HL-60 (cell line): ENCODE measurements around the gene CHN2.
A peak's percentile ranks its signal among the peaks of the same experiment; 100 is the strongest.

ENCODE experiments used
- DNase-seq, 2 experiments: peaks; one replicate each; pipeline ENCODE4 v3.0.0-alpha.2; 2010 to 2020; ENCODE audit warnings: low read depth in 1 of 2, low spot score in 1 of 2
- H3K27ac ChIP-seq: fragments of 250-450 bp; sonication (Bioruptor Pico); replicated peaks from 2 replicates; pipeline ENCODE4 v1.5.1; 2020; ENCODE audit warnings: mild to moderate bottlenecking, moderate library complexity
- H3K27me3 ChIP-seq: fragments of 250-450 bp; sonication (Bioruptor Pico); 2 replicates; pipeline ENCODE4 v1.5.1; 2021; ENCODE audit warnings: mild to moderate bottlenecking, moderate library complexity; ENCODE audit not compliant: insufficient read depth, poor library complexity, severe bottlenecking
- H3K4me3 ChIP-seq: replicated peaks from 2 replicates; pipeline ENCODE4 v1.5.1; 2011; ENCODE audit warnings: mild to moderate bottlenecking, control low read depth, low read length; ENCODE audit not compliant: insufficient read depth
- CTCF ChIP-seq: IDR thresholded peaks from one replicate; pipeline ENCODE4 v1.5.1; 2011; ENCODE audit warnings: low read length, control low read depth, inconsistent platforms; ENCODE audit not compliant: insufficient read depth
- GABPA ChIP-seq: IDR thresholded peaks from 2 replicates; pipeline ENCODE4 v1.6.1; 2012; ENCODE audit warnings: low read depth
- POLR2AphosphoS5 ChIP-seq: IDR thresholded peaks from 2 replicates; pipeline ENCODE4 v1.6.1; 2012; ENCODE audit warnings: low read depth
- REST ChIP-seq: IDR thresholded peaks from 2 replicates; pipeline ENCODE4 v1.6.1; 2012; ENCODE audit warnings: low read depth; ENCODE audit not compliant: insufficient replicate concordance
- SPI1 ChIP-seq: IDR thresholded peaks from 2 replicates; pipeline ENCODE4 v1.6.1; 2012; ENCODE audit warnings: low read depth, mild to moderate bottlenecking, borderline replicate concordance

Gene CHN2

GRCh38 chr7:29185613-29186012, 9.0 kb upstream of the CHN2 start:
- Histone ChIP-seq H3K27me3 (peaks cover 4% of the 10 kb centered on the region), H3K4me3 (no peak overlapping the region), H3K27ac (no peak overlapping the region)
- DNase-seq, result no peak
- TF ChIP-seq POLR2AphosphoS5 (no peak), CTCF (no peak), GABPA (no peak), SPI1 (no peak), REST (no peak)

GRCh38 chr7:29189743-29190201, 4.8 kb upstream of the CHN2 start:
- Histone ChIP-seq H3K4me3 (no peak overlapping the region), H3K27ac (no peak overlapping the region), H3K27me3 (peaks cover 18% of the 10 kb centered on the region)
- peak in 1 of 2 experiments; percentile 44 for DNase-seq
- TF ChIP-seq CTCF (peak; percentile 50), GABPA (no peak)

- peaks cover 18% of the 10 kb centered on the region for H3K27me3 ChIP-seq
- no peak for TF ChIP-seq POLR2AphosphoS5
- no peak for TF ChIP-seq CTCF
- TF ChIP-seq SPI1, result no peak
- TF ChIP-seq REST, result no peak
- no peak for TF ChIP-seq GABPA
- DNase-seq, result no peak
- no peak overlapping the region for H3K4me3 ChIP-seq
- H3K27ac ChIP-seq, result no peak overlapping the region
Measured at GRCh38 chr7:29190349-29191045, 4.1 kb upstream of the CHN2 start.

GRCh38 chr7:29192323-29192722, 2.3 kb upstream of the CHN2 start:
- Histone ChIP-seq H3K27me3 (peaks cover 26% of the 10 kb centered on the region), H3K4me3 (no peak overlapping the region), H3K27ac (no peak overlapping the region)
- DNase-seq, result no peak
- no peak for TF ChIP-seq CTCF
- TF ChIP-seq REST, result no peak
- no peak for TF ChIP-seq POLR2AphosphoS5
- no peak for TF ChIP-seq SPI1
- no peak for TF ChIP-seq GABPA
